KMS-11 (cell line): ENCODE data around the gene LGALS12.

Experiments used
- H2AFZ ChIP-seq: fragments of 200-600 bp; sonication (generic); 2 replicates; pipeline ENCODE4 v1.6.1; 2016; ENCODE audit warnings: antibody characterized with exemption, mixed run types, low read depth
- H3K27ac ChIP-seq: fragments of 200-600 bp; sonication (generic); 2 replicates; pipeline ENCODE4 v1.6.1; 2016; ENCODE audit warnings: mild to moderate bottlenecking, mixed run types
- H3K27me3 ChIP-seq: fragments of 200-600 bp; sonication (generic); 2 replicates; pipeline ENCODE4 v1.6.1; 2017; ENCODE audit warnings: mild to moderate bottlenecking, low read depth, mixed run types, moderate library complexity; ENCODE audit not compliant: insufficient read depth
- H3K36me3 ChIP-seq: fragments of 200-600 bp; sonication (generic); 2 replicates; pipeline ENCODE4 v1.6.1; 2017; ENCODE audit warnings: mild to moderate bottlenecking, mixed run types; ENCODE audit not compliant: insufficient read depth
- H3K4me1 ChIP-seq: fragments of 200-600 bp; sonication (generic); 2 replicates; pipeline ENCODE4 v1.6.1; 2016; ENCODE audit warnings: mild to moderate bottlenecking, low read depth, mixed run types; ENCODE audit not compliant: poor library complexity, severe bottlenecking
- H3K4me2 ChIP-seq: fragments of 200-600 bp; sonication (generic); 2 replicates; pipeline ENCODE4 v1.7.0; 2016; ENCODE audit warnings: mild to moderate bottlenecking, mixed run types
- H3K4me3 ChIP-seq: fragments of 200-600 bp; sonication (generic); IDR thresholded peaks from 2 replicates; pipeline ENCODE4 v1.6.1; 2017; ENCODE audit warnings: low read depth, low read length, mixed read lengths; ENCODE audit not compliant: insufficient read depth
- H3K79me2 ChIP-seq: fragments of 200-600 bp; sonication (generic); 2 replicates; pipeline ENCODE4 v1.6.1; 2016; ENCODE audit warnings: low read depth, mixed run types; ENCODE audit not compliant: insufficient read depth
- H3K9ac ChIP-seq: fragments of 200-600 bp; sonication (generic); 2 replicates; pipeline ENCODE4 v1.6.1; 2016; ENCODE audit warnings: mild to moderate bottlenecking, mixed run types
- H4K20me1 ChIP-seq: fragments of 200-600 bp; sonication (generic); 2 replicates; pipeline ENCODE4 v1.6.1; 2016; ENCODE audit warnings: mild to moderate bottlenecking, mixed run types; ENCODE audit not compliant: insufficient read depth
- CTCF ChIP-seq: fragments of 200-600 bp; sonication (generic); conservative IDR thresholded peaks from 2 replicates; pipeline ENCODE4 v1.6.1; 2017; ENCODE audit warnings: low read depth, mild to moderate bottlenecking, antibody characterized with exemption, low read length, moderate library complexity, mixed read lengths

The LGALS12 gene

GRCh38 chr11:63472372-63472771, 33.5 kb upstream of the LGALS12 start:
- no peak for TF ChIP-seq CTCF
- H3K9ac ChIP-seq, result no peak overlapping the region
- no peak overlapping the region for H3K4me3 ChIP-seq
- no peak overlapping the region for H3K4me2 ChIP-seq
- H3K4me1 ChIP-seq, result no peaks in the 10 kb centered on the region
- no peaks in the 10 kb centered on the region for H3K27me3 ChIP-seq
- no peaks in the 10 kb centered on the region for H4K20me1 ChIP-seq
- H2AFZ ChIP-seq, result no peak overlapping the region
- H3K36me3 ChIP-seq, result no peaks in the 10 kb centered on the region
- H3K27ac ChIP-seq, result no peak overlapping the region
- H3K79me2 ChIP-seq, result no peaks in the 10 kb centered on the region

GRCh38 chr11:63476618-63477017, 29.3 kb upstream of the LGALS12 start:
- TF ChIP-seq CTCF, result no peak
- Histone ChIP-seq H3K79me2 (no peaks in the 10 kb centered on the region), H3K36me3 (no peaks in the 10 kb centered on the region), H3K9ac (no peak overlapping the region), H3K4me2 (no peak overlapping the region), H2AFZ (no peak overlapping the region), H3K27ac (no peak overlapping the region), H3K27me3 (no peaks in the 10 kb centered on the region), H3K4me3 (no peak overlapping the region), H3K4me1 (no peaks in the 10 kb centered on the region), H4K20me1 (no peaks in the 10 kb centered on the region)

GRCh38 chr11:63478896-63479295, 27.0 kb upstream of the LGALS12 start:
- H4K20me1 ChIP-seq, result no peaks in the 10 kb centered on the region
- H3K4me2 ChIP-seq, result no peak overlapping the region
- H2AFZ ChIP-seq, result no peak overlapping the region
- no peaks in the 10 kb centered on the region for H3K36me3 ChIP-seq
- H3K79me2 ChIP-seq, result no peaks in the 10 kb centered on the region
- H3K27ac ChIP-seq, result no peak overlapping the region
- H3K27me3 ChIP-seq, result no peaks in the 10 kb centered on the region
- H3K4me3 ChIP-seq, result no peak overlapping the region
- TF ChIP-seq CTCF, result peak; percentile 95
- H3K4me1 ChIP-seq, result no peaks in the 10 kb centered on the region
- H3K9ac ChIP-seq, result no peak overlapping the region

GRCh38 chr11:63480039-63480438, 25.8 kb upstream of the LGALS12 start:
- TF ChIP-seq CTCF, result no peak
- Histone ChIP-seq H3K27ac (no peak overlapping the region), H2AFZ (no peak overlapping the region), H3K4me1 (no peaks in the 10 kb centered on the region), H4K20me1 (no peaks in the 10 kb centered on the region), H3K4me3 (no peak overlapping the region), H3K36me3 (no peaks in the 10 kb centered on the region), H3K9ac (no peak overlapping the region), H3K4me2 (no peak overlapping the region), H3K27me3 (no peaks in the 10 kb centered on the region), H3K79me2 (no peaks in the 10 kb centered on the region)
